SKM-1 treated with dmso at 0.1 percent for 144 hours (cell line): ENCODE measurements around the gene ACACB.

Experiments
- DNase-seq: peaks from one replicate; lab custom pipeline; 2025; ENCODE audit not compliant: unreplicated experiment; lab: John Stamatoyannopoulos, UW

Gene ACACB

GRCh38 chr12:109209082-109209481 is 92.7 kb downstream of the ACACB start:
- no peak for DNase-seq

- DNase-seq, result no peak
Measured at GRCh38 chr12:109212460-109213115, 96.2 kb downstream of the ACACB start.

GRCh38 chr12:109214131-109214530 is 97.7 kb downstream of the ACACB start:
- no peak for DNase-seq

GRCh38 chr12:109218996-109219395 is 102.6 kb downstream of the ACACB start:
- no peak for DNase-seq

GRCh38 chr12:109219938-109220337 is 103.6 kb downstream of the ACACB start:
- no peak for DNase-seq

- no peak for DNase-seq
Measured at GRCh38 chr12:109221277-109221931, 105.0 kb downstream of the ACACB start.

- DNase-seq, result no peak
Measured at GRCh38 chr12:109222062-109222461, 105.7 kb downstream of the ACACB start.

GRCh38 chr12:109222496-109222895 is 106.1 kb downstream of the ACACB start:
- DNase-seq, result no peak

GRCh38 chr12:109223211-109223610 is 106.8 kb downstream of the ACACB start:
- DNase-seq, result no peak

- no peak for DNase-seq
Measured at GRCh38 chr12:109223868-109224267, 107.5 kb downstream of the ACACB start.

- DNase-seq, result no peak
Measured at GRCh38 chr12:109228664-109229063, 112.3 kb downstream of the ACACB start.

GRCh38 chr12:109230193-109230592 is 113.8 kb downstream of the ACACB start:
- DNase-seq, result no peak

GRCh38 chr12:109232731-109233130 is 116.3 kb downstream of the ACACB start:
- no peak for DNase-seq

- no peak for DNase-seq
Measured at GRCh38 chr12:109234012-109234411, 117.6 kb downstream of the ACACB start.

GRCh38 chr12:109236257-109236656 is 119.9 kb downstream of the ACACB start:
- DNase-seq, result no peak

GRCh38 chr12:109239179-109239578 is 122.8 kb downstream of the ACACB start:
- no peak for DNase-seq

- no peak for DNase-seq
Measured at GRCh38 chr12:109239691-109240090, 123.3 kb downstream of the ACACB start.

GRCh38 chr12:109240365-109240764 is 124.0 kb downstream of the ACACB start:
- no peak for DNase-seq

GRCh38 chr12:109241936-109242335 is 125.5 kb downstream of the ACACB start:
- DNase-seq, result no peak

- no peak for DNase-seq
Measured at GRCh38 chr12:109244073-109244472, 127.7 kb downstream of the ACACB start.

GRCh38 chr12:109246221-109246620 is 129.8 kb downstream of the ACACB start:
- DNase-seq, result no peak

- DNase-seq, result no peak
Measured at GRCh38 chr12:109247831-109248654, 131.7 kb downstream of the ACACB start.
